ENCODE data around the gene GABRB1. TPM values are rescaled to one million over a fixed set of nuclear protein-coding genes. Genes with fewer than 3 reads are reported as not detected.

Gene GABRB1
- total and polyA plus RNA-seq, 2 of the 8 experiments (the other 6 are each of a cell fraction or from before 2014, with no cell fraction given) = 0.22 to 0.38 TPM

DNA sequence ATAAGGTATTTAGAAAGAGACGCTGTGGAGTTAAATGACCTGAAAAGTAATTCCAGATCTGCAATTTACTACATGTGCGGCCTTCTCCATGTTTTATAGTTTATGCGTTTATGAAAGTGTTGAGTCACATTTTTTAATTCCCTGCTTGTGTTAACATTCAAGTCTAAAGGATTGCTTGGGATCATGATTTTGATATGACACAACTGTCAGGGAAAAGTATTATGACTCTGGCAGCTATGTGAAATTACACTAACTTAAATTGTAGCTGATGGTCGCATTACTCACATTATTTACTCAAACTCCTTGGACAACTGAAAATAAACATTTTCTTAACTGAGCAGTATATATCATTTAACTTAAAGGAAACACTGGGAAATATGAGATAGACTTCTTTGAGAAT lies 14.3 kb upstream of the GABRB1 start:
- no peak overlapping the region for H2BK12ac ChIP-seq (ENCODE audit: low read depth, low read length)
- H3K56ac ChIP-seq (replicated peaks; ENCODE audit: insufficient read length, low read depth, low read length) = no peak overlapping the region
- ChIA-PET POLR2A (ENCODE audit: partially characterized antibody) (no interaction called here), CTCF (ENCODE audit: partially characterized antibody) (no interaction called here)
- H4K20me1 ChIP-seq (replicated peaks in 1 of 2; ENCODE audit: control insufficient read depth in 1 of 2, insufficient read depth in 2 of 2, low read length in 2 of 2) = no peaks in the 10 kb centered on the region
- H2AFZ ChIP-seq (ENCODE audit: low read length) = no peak overlapping the region
- no peak overlapping the region for H3K4me2 ChIP-seq (ENCODE audit: insufficient read depth in 1 of 2, low read depth in 2 of 2, low read length in 2 of 2)
- H2BK120ac ChIP-seq (replicated peaks; ENCODE audit: low read depth, low read length) = no peak overlapping the region
- H2AK5ac ChIP-seq (ENCODE audit: low read depth, low read length) = no peak overlapping the region
- no peak overlapping the region for H4K91ac ChIP-seq (replicated peaks; ENCODE audit: insufficient read length, low read length)
- no peaks in the 10 kb centered on the region for H3K79me1 ChIP-seq (ENCODE audit: low read depth, low read length)
- no peak overlapping the region for H3K9ac ChIP-seq (replicated peaks in 1 of 4; ENCODE audit: extremely low read depth in 1 of 4, low read depth in 3 of 4, low read length in 3 of 4)
- no peaks in the 10 kb centered on the region for H3K36me3 ChIP-seq (ENCODE audit: control insufficient read depth in 2 of 4, insufficient read depth in 4 of 4, low read length in 3 of 4)
- H3K4ac ChIP-seq (replicated peaks; ENCODE audit: insufficient read length, low read depth, low read length) = no peak overlapping the region
- H4K5ac ChIP-seq (ENCODE audit: insufficient read length, low read depth, low read length) = no peak overlapping the region
- FAIRE-seq (no peak), DNase-seq (ENCODE audit: low read depth in 1 of 2, low spot score in 2 of 2) (no peak)
- H3K79me2 ChIP-seq (ENCODE audit: control insufficient read depth in 1 of 2, insufficient read depth in 2 of 2, low read length in 2 of 2) = no peaks in the 10 kb centered on the region
- no peaks in the 10 kb centered on the region for H3K23me2 ChIP-seq (ENCODE audit: low read depth, low read length)
- H2BK5ac ChIP-seq (ENCODE audit: low read depth, low read length) = no peak overlapping the region
- no peaks in the 10 kb centered on the region for H3K27me3 ChIP-seq (replicated peaks in 1 of 4; ENCODE audit: control insufficient read depth in 3 of 4, extremely low read depth in 1 of 4, insufficient read depth in 3 of 4, low read length in 3 of 4)
- H3K27ac ChIP-seq (ENCODE audit: low read depth, low read length) = no peak overlapping the region
- TF ChIP-seq RAD21 (IDR thresholded peaks at IDR 0.05 in 1 of 2, conservative IDR thresholded peaks at IDR 0.05 in 1 of 2; ENCODE audit: low read depth in 2 of 2, low read length in 2 of 2) (no peak), EGR1 (IDR thresholded peaks at IDR 0.05; ENCODE audit: borderline replicate concordance, low read depth, low read length) (no peak), TBP (IDR thresholded peaks at IDR 0.05; ENCODE audit: low read depth, low read length) (no peak), MAFK (IDR thresholded peaks at IDR 0.05; ENCODE audit: low read depth, low read length) (no peak), NRF1 (IDR thresholded peaks at IDR 0.05; ENCODE audit: low read depth, low read length) (no peak), YY1 (IDR thresholded peaks at IDR 0.05; ENCODE audit: low read depth, low read length) (no peak), RFX5 (IDR thresholded peaks at IDR 0.05; ENCODE audit: borderline replicate concordance, low read depth, low read length) (no peak), SUZ12 (IDR thresholded peaks at IDR 0.05; ENCODE audit: low read length) (no peak), POU5F1 (IDR thresholded peaks at IDR 0.05; ENCODE audit: low read depth, low read length) (no peak), HDAC2 (IDR thresholded peaks at IDR 0.05; ENCODE audit: borderline replicate concordance in 1 of 2, low read depth in 2 of 2, low read length in 2 of 2) (no peak), POLR2AphosphoS5 (IDR thresholded peaks at IDR 0.05; ENCODE audit: low read depth, low read length) (no peak)
- H2BK20ac ChIP-seq (ENCODE audit: low read length) = no peak overlapping the region
- no peak overlapping the region for H3K4me3 ChIP-seq (ENCODE audit: extremely low read depth in 1 of 4, insufficient read depth in 2 of 4, low read depth in 3 of 4, low read length in 4 of 4)
- no peak overlapping the region for H3K18ac ChIP-seq (ENCODE audit: extremely low read depth, low read length)
- no peaks in the 10 kb centered on the region for H3K4me1 ChIP-seq (replicated peaks in 1 of 4; ENCODE audit: control insufficient read depth in 3 of 4, insufficient read depth in 4 of 4, low read length in 3 of 4)
- no peak overlapping the region for H3K14ac ChIP-seq (ENCODE audit: insufficient read length)
- H2BK15ac ChIP-seq (ENCODE audit: low read length) = no peak overlapping the region
- WGBS, 2 experiments (ENCODE audit: extremely low coverage in 1 of 2, insufficient coverage in 1 of 2, insufficient read length in 1 of 2, insufficient replicate concordance in 2 of 2, low coverage in 1 of 2, low lambda C conversion rate in 2 of 2, missing lambda C conversion rate in 1 of 2) = 91% methylated on average over 4 of the region's 4 CpGs; no CpG with 5 or more reads in 1 of the 2 experiments
- H3K23ac ChIP-seq (ENCODE audit: insufficient read length) = no peak overlapping the region
- H3K9me3 ChIP-seq (ENCODE audit: insufficient read depth in 2 of 2, low read depth in 1 of 2, low read length in 1 of 2) = no peaks in the 10 kb centered on the region
- no peak overlapping the region for H4K8ac ChIP-seq (ENCODE audit: extremely low read depth, insufficient read depth, low read length)

All from H1 (cell line).